ENCODE measurements around the gene DCLK1.

DCLK1 gene

DNA sequence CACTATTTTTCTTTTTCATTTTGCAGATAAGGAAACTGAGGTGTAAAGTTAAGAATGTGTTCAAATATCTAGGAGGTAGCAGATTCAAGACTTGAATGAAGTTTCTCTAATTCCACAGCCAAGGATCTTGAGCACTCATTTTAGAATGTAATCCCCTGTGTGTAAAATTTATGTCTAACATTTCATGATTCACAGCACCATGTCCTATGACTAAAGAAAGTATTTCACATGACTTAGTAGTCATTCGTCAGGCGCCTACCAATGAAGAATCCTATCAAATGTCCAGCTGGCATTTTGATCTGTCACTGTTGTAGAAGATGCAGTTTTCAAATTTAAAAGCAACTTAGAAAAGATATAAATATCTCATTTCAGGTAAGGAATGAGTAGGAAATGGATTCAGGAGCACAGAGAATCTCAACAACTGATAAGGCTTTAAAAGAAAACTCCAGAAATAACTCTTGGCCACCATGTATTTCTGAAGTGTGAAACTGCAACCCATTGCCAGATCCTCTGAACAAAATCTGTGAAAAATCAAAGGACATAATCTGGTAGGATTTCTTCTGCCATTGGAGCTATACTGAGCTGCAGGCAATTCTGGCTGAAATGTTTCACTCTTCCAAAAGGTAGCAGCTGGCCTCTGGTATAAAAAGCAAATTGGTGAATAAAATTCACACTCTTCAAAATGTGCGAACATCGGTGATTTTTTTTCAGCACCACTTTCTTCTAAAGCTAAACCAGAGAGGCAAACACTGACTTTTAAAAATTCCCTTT, 92.2 kb downstream of the DCLK1 start:
- no peak for DNase-seq (ENCODE audit: low spot score)

GRCh38 chr13:36033035-36033434, 98.1 kb downstream of the DCLK1 start:
- no peak for DNase-seq (ENCODE audit: low spot score)

- DNase-seq (ENCODE audit: low spot score): no peak
Measured at GRCh38 chr13:36031490-36031889, 99.7 kb downstream of the DCLK1 start.

GRCh38 chr13:36030670-36031331, 100.4 kb downstream of the DCLK1 start:
- no peak for DNase-seq (ENCODE audit: low spot score)

DNA sequence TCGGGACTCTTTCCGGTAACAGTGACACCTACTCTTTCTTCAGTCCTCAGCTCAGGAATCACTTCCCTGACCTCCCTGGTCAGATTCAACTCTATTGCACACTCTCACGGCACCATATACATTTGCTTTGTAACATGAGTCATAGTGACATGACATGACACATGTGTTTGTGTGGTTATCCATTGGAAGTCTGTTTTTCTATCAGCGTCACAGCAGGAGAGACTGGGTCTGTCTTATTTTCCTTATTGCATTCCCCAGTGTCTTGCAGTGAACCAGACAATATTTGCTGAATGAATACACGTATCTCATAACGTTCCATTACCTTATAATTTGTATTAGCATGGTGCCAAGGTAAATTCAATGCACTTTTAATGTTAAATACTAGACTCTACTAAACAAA, 102.0 kb downstream of the DCLK1 start:
- DNase-seq (ENCODE audit: low spot score): no peak

DNA sequence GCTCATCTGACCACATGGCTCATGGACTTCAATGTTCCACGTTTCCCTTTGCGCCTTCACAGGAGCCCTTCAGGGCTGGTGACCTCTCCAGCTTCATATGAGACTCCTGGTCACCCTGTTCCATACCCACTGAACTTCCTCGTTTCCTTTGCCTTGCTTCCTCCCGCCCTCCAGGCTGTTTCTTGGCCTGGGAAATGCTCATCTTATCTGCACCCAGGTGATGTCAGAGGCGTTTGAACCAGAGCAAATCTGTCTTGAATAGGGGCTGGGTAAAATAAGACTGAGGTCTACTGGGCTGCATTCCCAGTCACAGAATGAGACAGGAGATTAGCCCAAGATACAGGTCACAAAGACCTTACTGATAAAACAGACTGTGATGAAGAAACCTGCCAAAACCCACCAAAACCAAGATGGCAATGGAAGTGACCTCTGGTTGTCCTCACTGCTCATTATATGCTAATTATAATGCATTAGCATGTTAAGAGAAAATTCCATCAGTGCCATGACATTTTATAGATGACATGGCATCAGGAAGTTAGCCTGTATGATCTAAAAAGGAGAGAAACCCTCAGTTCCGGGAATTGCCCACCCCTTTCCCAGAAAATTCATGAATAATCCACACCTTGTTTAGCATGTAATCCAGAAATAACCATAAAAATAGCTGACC, 102.7 kb downstream of the DCLK1 start:
- no peak for DNase-seq (ENCODE audit: low spot score)

DNA sequence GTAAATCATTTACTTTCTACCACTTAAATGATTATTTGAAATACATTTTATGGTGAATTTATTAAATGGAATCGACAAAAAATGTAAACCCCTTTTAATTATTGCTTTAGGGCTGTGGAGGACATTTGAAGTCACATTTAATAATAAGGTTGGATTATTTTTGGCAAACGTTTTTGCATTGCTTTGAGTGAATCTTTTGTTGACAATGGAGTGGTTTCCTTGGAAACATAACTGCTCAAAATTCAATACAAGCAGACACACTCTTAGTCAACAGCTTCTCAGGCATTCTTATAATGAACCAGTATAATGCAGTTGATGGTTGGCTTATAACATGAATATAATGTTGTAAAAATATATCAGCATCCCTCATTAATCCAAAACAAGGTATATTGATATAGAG, 104.7 kb downstream of the DCLK1 start:
- DNase-seq (ENCODE audit: low spot score): no peak

DNA sequence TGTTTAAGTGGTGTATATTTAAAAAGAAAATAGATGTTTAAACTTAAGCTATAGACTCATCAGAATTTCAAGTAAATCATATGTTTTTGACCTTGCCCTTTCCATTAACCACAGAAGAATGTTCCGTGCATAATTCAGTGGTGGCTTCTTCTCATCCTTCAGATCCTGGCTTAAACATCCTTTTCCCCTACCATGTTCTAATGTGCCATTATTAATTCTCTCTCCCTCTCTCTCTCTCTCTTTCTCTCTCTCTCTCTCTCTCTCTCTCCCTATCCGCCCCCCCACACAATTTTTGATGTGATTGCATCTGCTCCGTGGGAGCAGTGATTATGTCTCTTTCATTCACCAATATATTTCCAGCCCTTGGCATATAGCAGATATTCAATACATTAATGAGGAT, 116.4 kb downstream of the DCLK1 start:
- no peak for DNase-seq (ENCODE audit: low spot score)

- DNase-seq (ENCODE audit: low spot score): no peak
Measured at GRCh38 chr13:36006894-36007675, 124.1 kb downstream of the DCLK1 start.

DNA sequence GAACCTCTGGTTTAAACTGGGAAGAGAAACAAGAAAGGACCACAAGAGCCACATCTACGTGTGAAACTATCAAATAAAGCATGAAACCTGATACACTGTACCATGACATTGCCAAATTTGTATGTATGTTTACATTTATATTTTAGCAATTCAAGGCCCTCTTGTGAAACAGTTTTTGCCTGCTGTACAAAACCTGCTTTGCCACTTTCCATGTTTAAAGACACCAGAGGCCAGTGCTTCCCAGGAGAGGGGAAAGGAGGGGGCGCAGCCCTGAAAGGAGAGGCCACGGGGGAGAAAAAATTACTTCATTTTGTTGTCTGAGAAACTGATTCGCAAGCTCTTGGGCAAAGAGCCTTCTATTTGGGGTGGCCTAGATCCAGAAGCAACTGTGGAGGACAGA, 124.8 kb downstream of the DCLK1 start:
- DNase-seq (ENCODE audit: low spot score): no peak

- DNase-seq (ENCODE audit: low spot score): no peak
Measured at GRCh38 chr13:36001561-36001960, 129.6 kb downstream of the DCLK1 start.

GRCh38 chr13:36000028-36000427, 131.2 kb downstream of the DCLK1 start:
- no peak for DNase-seq (ENCODE audit: low spot score)

GRCh38 chr13:35996360-35996759, 134.8 kb downstream of the DCLK1 start:
- DNase-seq (ENCODE audit: low spot score): no peak

DNA sequence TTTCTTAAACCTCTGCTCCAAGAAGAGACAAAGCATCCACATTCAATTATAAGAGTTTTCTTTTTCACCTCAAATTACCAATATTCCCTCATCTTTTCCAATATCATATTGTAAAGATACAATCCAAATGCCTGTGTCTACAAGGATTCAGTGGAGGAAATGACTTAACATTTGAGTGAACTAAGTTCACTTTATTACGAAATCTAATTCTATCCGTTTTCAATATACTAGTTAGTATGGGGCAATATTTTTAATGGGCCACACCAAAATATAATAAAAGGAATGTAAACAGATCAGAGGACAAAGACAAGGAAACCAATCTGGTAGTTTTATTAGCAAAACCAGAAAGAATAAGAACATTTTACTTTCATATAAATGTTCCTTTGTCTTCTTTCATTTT, 136.0 kb downstream of the DCLK1 start:
- no peak for DNase-seq (ENCODE audit: low spot score)

DNA sequence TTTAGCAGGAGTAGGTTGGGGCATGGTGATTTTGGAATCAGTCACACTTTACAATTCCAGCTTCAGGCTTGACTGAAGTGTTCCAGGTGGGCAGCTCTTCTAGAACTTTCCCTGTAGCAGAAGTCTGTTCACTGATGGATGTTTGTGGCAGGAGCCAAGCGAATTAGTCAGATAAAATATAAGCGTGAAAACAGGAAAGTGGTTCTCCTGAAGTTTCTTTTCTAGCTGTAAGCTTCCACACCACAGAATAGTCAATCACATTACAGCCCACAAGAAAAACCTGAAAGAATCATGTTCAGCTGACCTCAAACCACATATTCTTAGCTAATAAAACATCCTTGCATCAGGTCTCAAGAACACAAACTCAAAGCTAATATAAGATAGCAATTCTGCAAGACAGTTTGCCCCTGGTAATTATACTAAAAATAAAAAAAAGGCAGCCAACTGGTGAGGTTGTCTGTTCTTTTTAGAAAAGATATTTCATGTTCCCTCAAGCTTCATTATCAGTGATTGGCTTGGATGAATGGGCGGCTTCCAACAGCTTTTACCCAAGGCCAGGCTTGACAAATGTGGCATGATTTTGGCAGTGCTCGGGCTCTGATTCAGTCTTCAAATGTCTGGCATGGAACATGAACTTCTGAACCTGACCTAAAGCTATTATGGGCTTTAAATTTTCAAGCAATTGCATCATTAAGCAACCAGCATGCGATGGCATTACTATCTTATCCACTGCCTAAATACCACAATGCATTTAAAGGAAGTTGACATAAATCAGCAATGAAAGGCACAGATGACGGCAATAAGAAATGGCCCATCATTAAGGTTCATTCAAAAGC, 136.8 kb downstream of the DCLK1 start:
- DNase-seq (ENCODE audit: low spot score): peak; percentile 37

DNA sequence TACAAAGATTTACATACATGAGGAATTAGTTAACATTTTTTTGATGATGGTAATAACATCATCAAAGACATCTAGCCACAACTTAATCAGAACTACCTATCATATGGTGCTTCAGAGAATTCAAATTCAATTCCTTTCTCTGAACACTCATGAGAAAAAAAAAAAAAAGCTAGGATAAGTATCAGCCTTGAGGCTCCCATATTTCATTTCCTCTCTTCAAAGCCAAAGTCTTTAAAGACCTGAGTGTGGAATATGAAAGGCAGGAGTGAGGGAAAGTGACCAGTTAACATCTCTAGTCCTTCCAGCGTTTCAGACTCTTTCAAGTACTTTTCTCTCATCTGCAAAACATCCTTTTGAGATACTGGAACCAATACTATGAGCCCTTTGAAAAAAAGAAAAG, 137.5 kb downstream of the DCLK1 start:
- DNase-seq (ENCODE audit: low spot score): no peak

DNA sequence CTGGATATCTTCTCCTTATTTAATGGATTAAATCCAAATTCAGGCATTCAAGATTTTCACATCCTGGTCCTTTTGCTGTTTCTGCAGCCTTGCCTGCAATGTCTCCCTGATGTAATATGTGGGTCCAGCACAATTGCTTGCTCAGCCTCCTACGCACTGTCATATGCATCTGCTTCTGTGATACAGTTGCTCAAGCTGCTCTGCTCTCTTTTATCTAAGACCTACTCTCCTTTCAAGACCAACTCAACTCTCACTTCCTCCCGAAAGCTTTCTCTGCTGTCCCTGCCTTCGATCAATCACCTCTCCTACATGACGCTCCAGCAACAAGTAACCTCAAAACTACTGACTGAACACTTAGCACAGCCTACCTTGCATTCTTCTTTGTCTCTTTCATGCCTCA, 138.2 kb downstream of the DCLK1 start:
- no peak for DNase-seq (ENCODE audit: low spot score)

GRCh38 chr13:35990196-35990595, 141.0 kb downstream of the DCLK1 start:
- no peak for DNase-seq (ENCODE audit: low spot score)

DNA sequence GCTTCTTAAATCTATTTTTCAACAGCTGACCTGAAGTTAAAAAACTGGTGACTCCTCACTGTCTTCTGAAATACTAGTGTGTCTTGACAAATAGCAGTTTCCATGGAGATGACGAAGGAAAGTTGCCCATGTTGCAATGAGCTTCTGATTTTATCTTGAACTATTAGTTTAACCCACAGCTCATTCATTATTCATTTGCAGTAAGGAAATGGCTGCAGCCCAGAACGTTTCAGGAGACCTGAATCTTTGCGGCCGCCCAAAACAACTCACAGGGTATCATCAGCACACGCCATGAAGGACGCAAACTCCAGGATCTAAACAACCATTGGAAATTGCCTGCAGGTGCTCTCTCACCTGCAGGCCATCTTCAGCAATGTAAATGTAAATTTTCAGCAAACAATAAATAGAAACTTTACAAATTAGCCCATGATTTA, 142.5 kb downstream of the DCLK1 start:
- no peak for DNase-seq (ENCODE audit: low spot score)

DNA sequence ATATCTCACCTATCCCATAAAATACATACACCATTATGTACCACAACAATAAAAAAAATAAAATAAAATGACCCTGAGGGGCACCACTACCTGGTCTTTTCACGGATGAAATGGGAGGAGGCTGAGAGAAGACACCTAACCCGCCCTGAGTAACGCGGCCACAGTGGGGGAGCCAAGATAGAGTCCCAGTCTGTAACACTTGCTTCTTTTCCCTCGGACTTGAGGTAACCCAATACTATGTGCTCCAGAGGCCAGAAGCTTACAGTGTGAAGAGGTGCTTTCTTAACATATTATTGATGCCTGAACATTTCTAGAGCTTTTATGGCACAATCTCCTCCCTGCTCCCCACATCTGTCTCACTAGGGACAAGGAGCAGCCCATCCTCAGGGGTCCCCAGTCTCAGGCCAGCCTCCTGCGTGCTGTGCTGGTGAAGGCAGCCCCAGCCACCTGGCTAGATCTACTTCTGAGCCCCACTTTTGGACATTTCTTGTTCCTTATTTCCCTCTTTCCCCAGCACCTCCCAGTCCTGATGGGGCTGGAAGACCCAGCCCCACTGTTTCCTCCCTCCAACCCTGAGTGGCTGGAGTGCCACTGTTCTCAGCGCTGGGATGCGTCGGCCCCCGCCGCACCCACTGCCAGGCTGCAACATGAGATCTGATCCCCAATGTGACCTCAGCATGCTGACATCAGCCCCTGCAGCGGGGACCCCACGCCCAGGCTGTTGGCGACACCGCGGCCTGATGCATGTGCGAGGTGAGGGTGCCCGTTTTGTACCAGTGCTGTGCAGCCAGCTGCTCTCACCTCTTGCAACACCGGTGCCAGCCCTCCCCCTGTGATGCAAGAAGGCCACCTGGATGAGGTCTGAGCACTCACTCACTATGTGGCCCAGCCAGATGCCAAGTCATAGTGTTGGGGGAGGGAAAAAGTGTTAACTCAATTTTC, 143.3 kb downstream of the DCLK1 start:
- no peak for DNase-seq (ENCODE audit: low spot score)

Data from AG08396 (cell line).